GM12872 (cell line): ENCODE results near the gene TECPR2.

ENCODE experiments used
- TF ChIP-seq, protein P1 (sequence below): IDR thresholded peaks from 3 replicates; pipeline ENCODE4 v1.5.1; 2011; ENCODE audit warnings: low read depth, mild to moderate bottlenecking, low read length, moderate library complexity; ENCODE audit not compliant: insufficient read depth

TECPR2 gene

DNA sequence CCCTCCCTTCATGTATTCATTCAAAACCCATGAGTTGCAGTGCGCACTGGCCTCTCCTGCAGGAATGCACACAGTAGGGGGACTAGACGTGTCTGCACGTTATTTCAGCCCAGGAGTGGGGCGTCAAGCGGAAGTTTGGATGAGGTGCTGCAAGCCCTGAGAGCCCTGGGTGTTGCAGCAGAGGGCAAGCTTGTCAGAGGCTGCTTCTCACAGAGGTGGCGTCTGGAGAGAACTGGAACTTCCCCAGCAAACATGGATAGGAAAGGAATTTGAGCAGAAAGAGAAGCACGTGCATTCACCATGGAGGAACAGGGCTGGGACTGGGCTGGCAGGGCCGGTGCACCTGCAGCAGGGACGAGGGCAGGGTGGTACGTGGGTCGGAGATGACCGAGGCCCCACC is 64.9 kb downstream of the TECPR2 start:
- TF ChIP-seq, protein P1, sequence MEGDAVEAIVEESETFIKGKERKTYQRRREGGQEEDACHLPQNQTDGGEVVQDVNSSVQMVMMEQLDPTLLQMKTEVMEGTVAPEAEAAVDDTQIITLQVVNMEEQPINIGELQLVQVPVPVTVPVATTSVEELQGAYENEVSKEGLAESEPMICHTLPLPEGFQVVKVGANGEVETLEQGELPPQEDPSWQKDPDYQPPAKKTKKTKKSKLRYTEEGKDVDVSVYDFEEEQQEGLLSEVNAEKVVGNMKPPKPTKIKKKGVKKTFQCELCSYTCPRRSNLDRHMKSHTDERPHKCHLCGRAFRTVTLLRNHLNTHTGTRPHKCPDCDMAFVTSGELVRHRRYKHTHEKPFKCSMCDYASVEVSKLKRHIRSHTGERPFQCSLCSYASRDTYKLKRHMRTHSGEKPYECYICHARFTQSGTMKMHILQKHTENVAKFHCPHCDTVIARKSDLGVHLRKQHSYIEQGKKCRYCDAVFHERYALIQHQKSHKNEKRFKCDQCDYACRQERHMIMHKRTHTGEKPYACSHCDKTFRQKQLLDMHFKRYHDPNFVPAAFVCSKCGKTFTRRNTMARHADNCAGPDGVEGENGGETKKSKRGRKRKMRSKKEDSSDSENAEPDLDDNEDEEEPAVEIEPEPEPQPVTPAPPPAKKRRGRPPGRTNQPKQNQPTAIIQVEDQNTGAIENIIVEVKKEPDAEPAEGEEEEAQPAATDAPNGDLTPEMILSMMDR, result no peak

DNA sequence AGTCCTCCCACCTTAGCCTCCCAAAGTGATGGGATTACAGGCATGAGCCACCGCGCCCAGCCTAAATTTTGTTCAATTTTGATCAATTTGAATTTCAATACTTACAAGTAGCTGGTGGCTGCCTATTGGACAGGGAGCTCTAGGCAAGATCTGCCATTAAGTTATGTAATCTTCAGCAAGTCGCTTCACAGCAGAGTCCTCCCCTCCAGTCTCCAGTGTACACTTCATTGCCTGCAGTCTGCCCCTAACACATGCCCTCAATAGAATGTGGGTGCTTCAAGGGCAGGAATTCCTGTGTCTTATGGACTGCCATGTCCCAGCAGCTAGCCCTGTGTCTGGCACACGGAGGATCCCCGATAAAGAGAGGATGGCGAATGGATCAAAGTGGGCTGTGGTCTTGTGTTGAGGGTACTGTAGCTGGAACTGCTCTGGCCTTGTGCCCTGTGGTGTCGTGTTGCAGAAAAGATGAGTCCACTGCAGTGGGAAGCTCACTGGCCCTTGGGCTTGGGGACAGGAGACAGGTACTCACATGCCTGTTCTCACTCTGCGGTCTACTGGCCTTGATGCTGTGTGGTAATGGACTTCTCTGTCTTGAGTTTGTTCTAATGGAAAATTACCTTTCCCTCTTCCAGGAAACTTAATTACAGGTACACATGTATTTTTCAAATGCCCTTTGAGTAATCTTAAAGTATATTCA is 67.6 kb downstream of the TECPR2 start:
- TF ChIP-seq, protein P1, result no peak

DNA sequence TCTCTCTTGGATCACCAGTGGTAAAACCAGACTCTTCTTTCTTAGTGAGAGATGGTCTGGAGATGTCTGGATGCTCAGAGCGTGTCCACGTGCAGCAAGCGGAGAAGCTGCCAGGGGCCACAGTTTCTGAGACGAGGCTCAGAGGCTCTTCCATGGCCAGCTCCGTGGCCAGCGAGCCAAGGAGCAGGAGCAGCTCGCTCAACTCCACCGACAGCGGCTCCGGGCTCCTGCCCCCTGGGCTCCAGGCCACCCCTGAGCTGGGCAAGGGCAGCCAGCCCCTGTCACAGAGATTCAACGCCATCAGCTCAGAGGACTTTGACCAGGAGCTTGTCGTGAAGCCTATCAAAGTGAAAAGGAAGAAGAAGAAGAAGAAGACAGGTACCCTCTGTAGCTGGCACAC is 69.0 kb downstream of the TECPR2 start:
- TF ChIP-seq, protein P1, result no peak

DNA sequence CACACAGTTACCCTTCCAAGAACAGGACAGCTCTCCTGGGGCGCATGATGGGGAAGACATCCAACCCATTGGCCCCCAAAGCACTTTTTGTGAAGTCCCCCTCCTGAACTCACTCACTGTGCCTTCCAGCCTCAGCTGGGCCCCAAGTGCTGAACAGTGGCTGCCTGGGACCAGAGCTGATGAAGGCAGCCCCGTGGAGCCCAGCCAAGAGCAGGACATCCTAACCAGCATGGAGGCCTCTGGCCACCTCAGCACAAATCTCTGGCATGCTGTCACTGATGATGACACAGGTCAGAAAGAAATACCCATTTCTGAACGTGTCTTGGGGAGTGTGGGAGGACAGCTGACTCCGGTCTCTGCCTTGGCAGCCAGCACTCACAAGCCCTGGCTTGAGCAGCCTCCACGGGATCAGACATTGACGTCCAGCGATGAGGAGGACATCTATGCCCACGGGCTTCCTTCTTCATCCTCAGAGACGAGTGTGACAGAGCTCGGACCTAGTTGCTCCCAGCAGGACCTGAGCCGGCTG is 72.0 kb downstream of the TECPR2 start:
- TF ChIP-seq, protein P1, result no peak

DNA sequence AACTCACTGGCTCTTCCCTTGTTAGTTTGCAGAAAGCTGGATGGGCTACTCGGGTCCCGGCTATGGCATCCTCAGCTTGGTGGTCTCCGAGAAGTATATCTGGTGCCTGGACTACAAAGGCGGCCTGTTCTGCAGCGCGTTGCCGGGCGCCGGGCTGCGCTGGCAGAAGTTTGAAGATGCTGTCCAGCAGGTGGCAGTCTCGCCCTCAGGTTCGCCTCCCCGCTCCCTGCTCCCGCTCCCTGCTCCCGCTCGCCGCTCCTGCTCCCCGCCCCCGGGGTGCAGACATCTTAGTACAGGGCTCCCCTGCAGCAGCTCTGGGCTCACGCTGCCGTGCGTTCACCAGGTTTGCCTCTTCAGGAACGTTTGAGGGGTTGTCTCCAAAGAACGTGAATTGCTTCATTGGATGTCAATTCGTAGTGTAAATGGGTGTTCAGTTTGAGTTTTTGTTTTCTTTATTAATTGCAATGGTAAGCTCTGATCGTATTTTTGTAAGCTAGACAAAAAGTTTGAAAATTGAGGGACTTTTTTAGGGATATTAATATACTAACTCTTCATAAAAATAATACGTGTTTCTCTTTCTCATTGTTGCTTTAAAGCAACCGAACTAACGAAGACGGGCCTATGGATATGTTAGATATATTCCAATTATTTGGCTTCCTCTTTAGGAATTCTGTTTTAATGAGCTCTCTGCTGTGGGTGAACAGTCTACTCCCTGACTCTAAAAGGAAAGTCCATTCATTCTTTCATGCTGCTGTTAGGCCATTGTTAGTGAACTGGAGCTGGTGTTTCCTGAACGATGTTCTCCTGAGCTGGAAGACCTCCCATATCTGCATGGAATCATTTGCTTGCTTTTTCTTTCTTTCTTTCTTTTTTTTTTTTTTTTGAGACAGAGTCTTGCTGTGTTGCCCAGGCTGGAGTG is 75.5 kb downstream of the TECPR2 start:
- TF ChIP-seq, protein P1, result peak; percentile 80

DNA sequence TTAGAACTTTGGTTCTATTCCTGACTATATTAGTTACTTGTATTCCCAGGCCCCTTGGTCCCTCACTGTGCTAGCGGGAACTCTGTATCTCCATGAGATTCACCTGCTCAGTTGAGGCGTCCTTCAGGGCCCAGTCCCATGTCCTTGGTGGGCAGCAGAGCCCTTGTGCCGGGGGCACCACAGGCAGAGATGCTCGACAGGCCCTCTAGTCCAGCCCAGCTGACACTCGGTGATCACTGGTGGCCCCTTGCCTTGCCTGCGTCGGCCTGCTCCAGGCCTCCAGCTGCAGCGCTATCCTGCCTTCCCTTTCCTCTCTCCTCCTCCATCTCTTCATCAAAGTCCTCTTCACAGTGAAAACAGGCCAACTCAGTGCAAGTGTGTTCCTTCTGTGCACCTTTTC is 76.8 kb downstream of the TECPR2 start:
- TF ChIP-seq, protein P1, result no peak

DNA sequence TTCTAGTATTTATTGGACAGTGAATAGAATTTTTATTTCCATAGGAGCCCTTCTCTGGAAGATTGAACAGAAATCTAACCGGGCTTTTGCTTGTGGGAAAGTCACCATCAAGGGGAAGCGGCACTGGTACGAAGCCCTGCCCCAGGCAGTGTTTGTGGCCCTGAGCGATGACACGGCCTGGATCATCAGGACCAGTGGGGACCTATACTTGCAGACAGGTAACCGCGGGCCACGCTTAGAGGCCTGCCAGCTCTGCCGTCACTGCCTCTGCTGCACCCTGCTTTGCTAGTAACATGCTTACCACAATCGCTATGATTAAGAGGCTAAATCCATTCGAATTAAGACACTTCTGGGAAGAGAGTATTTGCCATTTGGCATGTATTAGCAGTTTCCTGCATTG is 77.7 kb downstream of the TECPR2 start:
- TF ChIP-seq, protein P1, result no peak
